Measurements from ENCODE around the gene SLC1A2.

Gene SLC1A2

GRCh38 chr11:35347921-35348331 lies 71.4 kb downstream of the SLC1A2 start:
- no peak for DNase-seq

- no peak for DNase-seq
Observed at GRCh38 chr11:35347173-35347878, 72.0 kb downstream of the SLC1A2 start.

GRCh38 chr11:35346472-35347156 lies 72.7 kb downstream of the SLC1A2 start:
- DNase-seq, result no peak

GRCh38 chr11:35344681-35345574 lies 74.4 kb downstream of the SLC1A2 start:
- no peak for DNase-seq

- DNase-seq, result no peak
Observed at GRCh38 chr11:35343033-35343598, 76.2 kb downstream of the SLC1A2 start.

- no peak for DNase-seq
Observed at GRCh38 chr11:35340715-35341114, 78.6 kb downstream of the SLC1A2 start.

GRCh38 chr11:35340071-35340470 lies 79.3 kb downstream of the SLC1A2 start:
- no peak for DNase-seq

- no peak for DNase-seq
Observed at GRCh38 chr11:35338921-35339320, 80.4 kb downstream of the SLC1A2 start.

GRCh38 chr11:35337914-35338305 lies 81.4 kb downstream of the SLC1A2 start:
- DNase-seq, result no peak

- DNase-seq, result no peak
Observed at GRCh38 chr11:35337136-35337913, 82.0 kb downstream of the SLC1A2 start.

GRCh38 chr11:35336726-35337125 lies 82.6 kb downstream of the SLC1A2 start:
- DNase-seq, result no peak

- no peak for DNase-seq
Observed at GRCh38 chr11:35335226-35335625, 84.1 kb downstream of the SLC1A2 start.

- DNase-seq, result no peak
Observed at GRCh38 chr11:35334385-35335090, 84.8 kb downstream of the SLC1A2 start.

GRCh38 chr11:35332524-35332923 lies 86.8 kb downstream of the SLC1A2 start:
- no peak for DNase-seq

- peak; percentile 34 for DNase-seq
Observed at GRCh38 chr11:35330931-35331330, 88.4 kb downstream of the SLC1A2 start.

- DNase-seq, result no peak
Observed at GRCh38 chr11:35330156-35330889, 89.0 kb downstream of the SLC1A2 start.

GRCh38 chr11:35327829-35328228 lies 91.5 kb downstream of the SLC1A2 start:
- DNase-seq, result no peak

- no peak for DNase-seq
Observed at GRCh38 chr11:35326266-35326879, 93.0 kb downstream of the SLC1A2 start.

GRCh38 chr11:35324981-35325380 lies 94.4 kb downstream of the SLC1A2 start:
- DNase-seq, result no peak

- DNase-seq, result no peak
Observed at GRCh38 chr11:35324183-35324886, 95.0 kb downstream of the SLC1A2 start.
